GM19438 (cell line): ENCODE measurements around the gene GSC.
"Not testable (repeated sequence)": the region's sequence is repeated elsewhere in the genome, so short reads cannot be mapped to it uniquely, and the experiment has no call there.

ENCODE experiments used
- ATAC-seq: cut with Tn5 transposase; IDR thresholded peaks from one replicate; pipeline ENCODE4 v1.9.1; 2021; ENCODE audit warnings: low read depth; ENCODE audit not compliant: unreplicated experiment

Gene GSC

DNA sequence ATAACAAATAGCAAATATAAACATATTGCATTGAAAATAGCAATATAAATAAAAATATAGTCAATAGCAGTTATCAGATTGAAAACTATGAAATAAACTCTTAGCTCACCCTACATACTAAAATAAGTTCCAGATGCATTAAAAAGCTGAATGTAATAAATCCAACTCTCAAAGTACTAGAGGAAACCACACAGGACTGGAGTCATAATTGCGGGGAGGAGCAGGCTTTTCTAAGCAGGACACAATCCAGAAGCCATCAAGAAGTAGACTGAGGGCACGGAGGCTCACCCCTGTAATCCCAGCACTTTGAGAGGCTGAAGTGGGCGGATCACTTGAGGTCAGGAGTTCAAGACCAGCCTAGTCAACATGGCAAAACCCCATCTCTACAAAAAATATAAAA is 22.2 kb downstream of the GSC start:
- no peak for ATAC-seq

DNA sequence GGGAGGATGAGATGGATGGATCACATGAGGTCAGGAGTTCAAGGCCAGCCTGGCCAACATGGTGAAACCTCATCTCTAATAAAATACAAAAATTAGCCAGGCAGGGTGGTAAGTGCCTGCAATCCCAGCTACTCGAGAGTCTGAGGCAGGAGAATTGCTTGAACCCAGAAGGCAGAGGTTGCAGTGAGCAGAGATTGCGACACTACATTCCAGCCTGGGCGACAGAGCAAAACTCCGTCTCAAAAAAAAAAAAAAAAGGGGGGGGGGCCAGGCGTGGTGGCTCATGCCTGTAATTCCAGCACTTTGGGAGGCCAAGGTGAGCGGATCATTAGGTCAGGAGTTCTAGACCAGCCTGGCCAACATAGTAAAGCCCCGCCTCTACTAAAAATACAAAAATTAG is 22.8 kb downstream of the GSC start:
- not testable (repeated sequence) for ATAC-seq

DNA sequence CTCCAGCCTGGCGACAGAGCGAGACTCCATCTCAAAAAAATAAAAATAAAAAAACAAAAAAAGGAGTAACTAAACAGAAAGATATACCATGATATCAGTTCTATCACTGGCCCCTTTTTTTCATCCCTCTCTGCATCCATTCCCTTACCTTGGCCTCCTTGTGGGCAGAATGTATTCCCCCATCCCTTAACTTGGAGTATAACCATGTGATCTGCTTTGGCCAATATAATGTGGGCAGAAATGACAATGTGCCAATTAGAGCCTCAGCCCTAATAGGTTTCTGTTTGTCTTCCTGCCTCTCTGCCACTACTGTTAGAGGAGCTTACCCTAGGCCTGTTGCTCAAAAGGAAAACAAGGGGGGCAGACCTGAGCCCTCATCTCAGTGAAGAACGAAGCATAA is 23.8 kb downstream of the GSC start:
- ATAC-seq = no peak

DNA sequence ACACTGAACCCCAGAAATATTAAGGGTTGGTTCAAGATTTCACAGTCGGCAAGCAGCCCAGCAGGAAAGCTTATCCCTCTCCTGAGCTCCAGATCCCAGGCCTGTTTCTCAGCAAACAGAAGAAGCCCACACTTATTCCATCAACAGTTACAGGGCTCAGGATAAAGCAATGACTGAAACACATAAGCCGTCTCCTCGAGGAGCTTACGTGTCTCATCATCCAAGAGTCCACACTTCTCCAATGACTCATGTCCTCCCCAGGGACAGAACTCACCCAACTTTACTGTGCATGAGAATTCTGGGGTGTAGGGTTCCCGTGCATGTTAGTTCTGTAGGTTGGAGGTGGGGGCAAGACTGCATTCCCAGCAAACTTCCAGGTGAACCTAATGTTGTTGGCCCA is 31.2 kb downstream of the GSC start:
- no peak for ATAC-seq

DNA sequence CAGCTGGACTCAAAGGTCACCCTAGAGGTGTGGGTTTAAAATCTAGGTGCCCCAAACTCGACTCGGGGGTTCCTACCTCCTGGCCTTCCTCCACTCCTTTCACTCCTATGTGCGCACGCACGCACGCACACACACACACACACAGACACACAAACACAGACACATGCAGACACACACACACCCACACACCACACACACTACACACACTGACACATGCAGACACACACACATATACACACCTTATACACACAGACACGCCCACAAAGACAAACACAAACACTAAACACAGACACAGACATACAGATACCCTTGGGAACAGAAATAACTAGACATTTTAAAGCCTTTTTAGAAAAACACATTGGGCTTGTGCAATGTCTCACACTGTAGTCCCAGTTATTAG is 31.8 kb downstream of the GSC start:
- no peak for ATAC-seq

DNA sequence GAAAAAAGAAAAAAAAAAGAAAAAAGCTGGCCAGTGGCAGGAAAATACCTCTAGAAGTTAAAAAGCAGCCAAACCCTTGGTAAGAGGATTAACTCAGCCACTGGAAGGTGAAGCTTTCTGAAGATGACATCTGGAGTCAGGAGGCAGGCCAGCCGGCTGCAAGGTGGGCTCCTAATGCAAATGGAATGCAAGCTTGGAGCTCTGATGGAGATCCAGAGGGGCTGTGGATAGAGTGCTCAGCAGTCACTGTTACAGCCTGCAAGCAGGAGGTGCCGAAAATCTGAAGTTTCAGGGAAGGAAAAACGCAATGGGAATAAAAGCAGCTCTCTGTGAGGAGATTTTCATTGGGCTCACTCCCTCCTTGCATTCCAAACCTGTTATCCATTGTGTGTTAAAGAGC is 41.0 kb downstream of the GSC start:
- no peak for ATAC-seq

DNA sequence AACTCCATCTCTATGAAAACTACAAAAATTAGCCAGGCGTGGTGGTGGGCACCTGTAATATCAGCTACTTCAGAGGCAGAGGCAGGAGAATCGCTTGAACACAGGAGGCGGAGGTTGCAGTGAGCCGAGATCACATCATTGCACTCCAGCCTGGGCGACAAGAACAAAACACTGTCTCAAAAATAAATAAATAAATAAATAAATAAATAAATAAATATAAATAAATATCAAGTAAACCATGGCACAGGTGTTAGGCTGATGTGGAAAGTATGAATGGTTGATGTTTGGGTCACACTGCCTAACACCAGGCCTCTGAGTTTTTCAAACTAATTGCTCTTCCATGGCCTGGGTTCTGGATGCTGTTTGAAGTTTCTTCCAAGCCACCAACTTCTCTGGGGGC is 41.5 kb downstream of the GSC start:
- not testable (repeated sequence) for ATAC-seq

DNA sequence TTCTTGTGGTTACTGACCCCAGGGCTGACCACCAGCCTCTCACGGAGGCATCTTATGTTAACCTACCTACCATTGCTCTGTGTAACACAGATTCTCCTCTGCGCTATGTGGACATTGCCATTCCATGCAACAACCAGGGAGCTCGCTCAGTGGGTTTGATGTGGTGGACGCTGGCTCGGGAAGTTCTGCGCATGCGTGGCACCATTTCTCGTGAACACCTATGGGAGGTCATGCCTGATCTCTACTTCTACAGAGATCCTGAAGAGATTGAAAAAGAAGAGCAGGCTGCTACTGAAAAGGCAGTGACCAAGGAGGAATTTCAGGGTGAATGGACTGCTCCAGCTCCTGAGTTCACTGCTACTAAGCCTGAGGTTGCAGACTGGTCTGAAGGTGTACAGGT is 43.3 kb downstream of the GSC start:
- ATAC-seq = not testable (repeated sequence)

DNA sequence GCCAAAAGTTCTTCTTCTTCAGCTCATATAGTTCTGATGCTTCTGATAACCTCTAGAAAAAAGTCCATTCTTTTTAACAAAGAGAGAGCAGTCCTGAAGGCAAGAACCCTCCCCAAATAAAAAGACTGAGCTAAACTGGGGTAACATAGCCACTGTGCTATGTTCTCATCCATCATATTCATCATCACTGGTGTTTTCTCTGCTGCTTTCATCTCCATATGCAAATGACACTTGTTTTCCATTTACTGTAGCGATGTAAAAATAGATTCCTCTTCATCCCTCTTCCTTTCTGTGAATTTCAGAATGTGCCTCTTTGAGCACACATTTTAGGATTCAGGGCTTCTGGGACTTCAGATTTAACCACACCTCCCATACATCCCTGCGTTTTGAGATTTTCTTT is 44.9 kb downstream of the GSC start:
- no peak for ATAC-seq

DNA sequence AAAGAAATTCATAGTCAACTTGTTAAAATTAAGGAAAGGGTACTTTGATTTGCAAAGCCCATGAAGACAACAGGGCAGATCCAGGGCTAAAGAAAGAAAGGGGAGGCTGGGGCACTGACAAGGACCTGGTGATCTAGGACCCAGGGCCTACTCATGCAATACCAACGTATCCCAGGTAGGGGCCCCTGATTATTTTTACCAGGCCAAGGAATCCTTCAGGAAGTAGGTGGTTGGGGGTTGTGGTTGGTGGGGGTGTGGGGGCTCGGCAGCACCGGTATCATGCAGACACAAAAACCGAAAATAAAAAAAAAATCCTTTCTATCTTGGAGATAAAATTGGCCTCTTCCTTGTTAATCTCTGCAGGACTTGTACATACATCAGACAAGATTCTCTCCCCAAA is 47.5 kb downstream of the GSC start:
- ATAC-seq = no peak
